SH-SY5Y (cell line): Measurements from ENCODE around the gene VSIG4.

Experiments
- GATA2 ChIP-seq: IDR thresholded peaks from 2 replicates; pipeline ENCODE4 v1.6.1; 2011; ENCODE audit warnings: mild to moderate bottlenecking, low read depth, low read length
- GATA3 ChIP-seq: IDR thresholded peaks from 2 replicates; pipeline ENCODE4 v1.6.1; 2011; ENCODE audit warnings: low read depth, mild to moderate bottlenecking, low read length, moderate library complexity

GRCh38 chrX:66007851-66008250 is 32.0 kb downstream of the VSIG4 start:
- no peak for TF ChIP-seq GATA2
- TF ChIP-seq GATA3 = no peak
